LoVo (cell line): Measurements from ENCODE around the gene CSNK1G2.
"Not testable (repeated sequence)": the region's sequence is repeated elsewhere in the genome, so short reads cannot be mapped to it uniquely, and the experiment has no call there.

Source experiments
- DNase-seq: peaks from one replicate; pipeline ENCODE4 v3.0.0-alpha.2; 2016; ENCODE audit warnings: low spot score

The CSNK1G2 gene

DNA sequence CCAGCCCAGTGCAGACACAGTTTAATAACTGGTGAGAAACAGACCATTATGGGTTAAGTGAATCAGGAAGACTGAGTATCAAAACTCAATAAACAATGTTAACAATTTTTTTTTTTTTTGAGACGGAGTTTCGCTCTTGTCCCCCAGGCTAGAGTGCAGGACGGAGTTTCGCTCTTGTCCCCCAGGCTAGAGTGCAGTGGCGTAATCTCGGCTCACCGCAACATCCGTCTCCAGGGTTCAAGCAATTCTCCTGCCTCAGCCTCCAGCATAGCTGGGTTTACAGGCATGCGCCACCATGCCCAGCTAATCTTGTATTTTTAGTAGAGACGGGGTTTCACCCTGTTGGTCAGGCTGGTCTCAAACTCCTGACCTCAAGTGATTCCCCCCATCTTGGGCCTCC is 47.5 kb downstream of the CSNK1G2 start:
- DNase-seq, result not testable (repeated sequence)

- no peak for DNase-seq
Measured at GRCh38 chr19:1989513-1990229, 48.7 kb downstream of the CSNK1G2 start.

- no peak for DNase-seq
Measured at GRCh38 chr19:1990230-1991017, 49.5 kb downstream of the CSNK1G2 start.

DNA sequence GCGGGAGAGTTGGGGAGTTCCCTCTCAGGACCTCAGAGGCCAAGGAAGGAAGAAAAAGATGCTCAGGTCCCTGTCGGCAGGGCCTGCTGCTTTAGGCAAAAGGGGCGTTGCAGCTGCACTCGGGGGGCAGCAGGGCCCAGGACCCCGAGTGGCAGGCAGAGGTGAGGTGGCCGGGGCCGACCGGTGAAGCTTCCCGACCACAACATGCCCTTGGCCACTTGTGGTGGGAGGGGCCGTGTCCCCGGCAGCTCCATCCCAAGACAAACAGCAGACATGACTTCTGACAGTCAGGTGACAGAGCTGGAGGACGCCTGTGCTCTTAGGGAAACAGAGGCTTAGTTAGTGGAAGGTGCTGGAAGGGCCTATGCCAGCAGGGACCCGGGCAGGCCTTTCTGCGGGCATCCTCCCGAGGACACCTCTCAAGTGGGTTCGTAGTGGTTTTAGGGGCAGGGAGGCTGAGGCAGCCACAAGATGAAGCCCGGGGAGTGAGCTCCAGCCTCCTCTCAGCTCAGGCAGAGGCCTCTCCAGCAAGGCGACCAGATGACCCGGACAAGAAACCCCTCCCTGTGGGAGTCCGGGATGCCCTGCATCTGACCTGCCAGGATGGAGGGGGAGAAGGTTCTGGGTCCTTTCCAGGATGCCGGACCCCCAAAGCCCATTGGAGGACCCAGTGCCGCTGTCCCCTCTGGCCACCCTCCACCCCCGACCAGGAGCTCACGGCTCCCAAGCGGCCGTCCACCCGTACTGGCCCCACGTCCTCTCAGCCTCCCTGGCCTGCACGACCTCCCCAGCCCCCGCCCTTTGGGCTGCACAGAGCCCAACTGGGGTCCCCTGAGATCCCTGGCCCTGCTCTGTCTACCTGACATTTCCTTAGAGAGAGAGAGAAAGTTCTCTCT is 50.3 kb downstream of the CSNK1G2 start:
- DNase-seq, result no peak

- no peak for DNase-seq
Measured at GRCh38 chr19:1992759-1993260, 51.8 kb downstream of the CSNK1G2 start.

- DNase-seq, result no peak
Measured at GRCh38 chr19:1997353-1998233, 56.6 kb downstream of the CSNK1G2 start.

- no peak for DNase-seq
Measured at GRCh38 chr19:1998712-1999708, 58.0 kb downstream of the CSNK1G2 start.

- no peak for DNase-seq
Measured at GRCh38 chr19:1999856-2000515, 59.0 kb downstream of the CSNK1G2 start.

- DNase-seq, result no peak
Measured at GRCh38 chr19:2003874-2004273, 62.9 kb downstream of the CSNK1G2 start.

- DNase-seq, result no peak
Measured at GRCh38 chr19:2010135-2010668, 69.2 kb downstream of the CSNK1G2 start.

DNA sequence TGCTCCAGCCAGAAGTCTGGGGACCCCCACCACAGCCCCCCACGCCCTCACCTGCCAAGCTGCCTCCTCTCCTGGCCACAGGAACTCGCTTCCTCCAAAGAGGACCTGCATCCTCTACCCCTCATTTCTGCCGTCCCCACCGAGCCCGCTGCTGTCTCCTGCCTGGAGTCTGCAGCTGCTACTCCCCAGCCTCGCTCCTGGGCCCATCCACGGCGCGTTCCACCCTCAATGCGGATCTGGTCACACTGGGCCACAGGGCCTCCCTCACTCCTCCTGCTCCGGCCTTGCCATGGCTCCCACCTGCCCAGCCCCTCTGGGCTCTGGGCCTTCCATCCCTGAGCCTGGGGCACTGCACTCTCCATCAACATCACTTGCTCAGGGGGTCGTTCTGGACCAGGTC is 70.2 kb downstream of the CSNK1G2 start:
- DNase-seq, result no peak

DNA sequence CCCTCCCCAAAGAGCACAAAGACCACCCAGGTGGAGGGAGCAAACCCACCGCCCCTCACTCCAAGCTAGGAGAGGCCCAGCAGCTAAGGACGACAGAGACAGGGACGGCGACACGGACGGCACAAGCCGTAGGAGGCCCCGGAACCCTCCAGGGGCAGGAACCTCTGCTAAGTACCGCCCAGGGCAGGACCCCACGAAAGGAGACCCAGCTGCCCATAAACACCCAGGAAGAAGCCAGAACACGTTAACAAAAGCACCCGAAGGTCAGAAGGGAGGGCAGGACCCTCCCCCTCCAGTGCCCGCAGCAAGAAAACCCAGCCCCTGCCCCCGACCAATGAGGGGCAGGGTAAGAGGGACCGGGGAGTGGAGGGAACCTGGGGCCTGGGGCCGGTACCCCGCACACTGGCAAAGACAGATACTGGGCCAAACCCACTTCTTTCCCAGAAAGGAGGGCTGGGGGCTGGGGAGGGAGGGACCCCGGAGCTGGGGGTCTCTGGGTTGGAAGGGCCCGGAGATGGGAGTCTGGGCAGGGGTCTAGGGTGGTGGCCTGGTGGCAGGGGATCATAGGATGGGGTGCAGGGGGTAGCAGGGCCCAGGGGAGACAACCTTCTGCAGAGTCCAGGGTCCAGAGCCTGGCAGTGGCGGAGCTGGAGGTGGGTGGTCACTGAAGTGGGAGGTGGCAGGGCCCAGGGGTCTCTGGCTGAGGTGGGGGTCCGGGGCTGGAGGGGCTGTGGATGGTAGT is 72.1 kb downstream of the CSNK1G2 start:
- no peak for DNase-seq

- no peak for DNase-seq
Measured at GRCh38 chr19:2013683-2013961, 72.7 kb downstream of the CSNK1G2 start.

DNA sequence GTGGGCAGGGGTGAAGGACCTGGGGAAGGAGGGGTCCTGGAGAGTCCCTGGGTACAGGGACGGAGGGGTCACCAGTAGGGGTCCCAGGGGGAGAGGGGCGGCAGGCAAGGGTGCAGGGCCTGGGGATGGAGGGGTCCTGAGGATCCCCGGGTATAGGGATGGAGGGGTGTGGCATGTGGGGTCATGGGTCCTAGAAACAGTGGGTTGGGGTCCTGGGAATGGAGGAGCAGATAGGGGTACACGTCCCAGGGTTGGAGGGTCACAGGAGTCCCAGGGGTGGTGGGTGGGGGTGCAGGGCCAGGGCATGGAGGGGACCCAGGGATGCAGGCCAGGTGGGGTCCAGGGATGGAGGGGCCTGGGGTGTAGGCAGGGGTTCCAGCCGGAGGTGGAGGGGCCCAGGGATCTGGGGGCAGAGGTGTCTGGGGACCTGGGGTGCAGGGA is 73.2 kb downstream of the CSNK1G2 start:
- no peak for DNase-seq

DNA sequence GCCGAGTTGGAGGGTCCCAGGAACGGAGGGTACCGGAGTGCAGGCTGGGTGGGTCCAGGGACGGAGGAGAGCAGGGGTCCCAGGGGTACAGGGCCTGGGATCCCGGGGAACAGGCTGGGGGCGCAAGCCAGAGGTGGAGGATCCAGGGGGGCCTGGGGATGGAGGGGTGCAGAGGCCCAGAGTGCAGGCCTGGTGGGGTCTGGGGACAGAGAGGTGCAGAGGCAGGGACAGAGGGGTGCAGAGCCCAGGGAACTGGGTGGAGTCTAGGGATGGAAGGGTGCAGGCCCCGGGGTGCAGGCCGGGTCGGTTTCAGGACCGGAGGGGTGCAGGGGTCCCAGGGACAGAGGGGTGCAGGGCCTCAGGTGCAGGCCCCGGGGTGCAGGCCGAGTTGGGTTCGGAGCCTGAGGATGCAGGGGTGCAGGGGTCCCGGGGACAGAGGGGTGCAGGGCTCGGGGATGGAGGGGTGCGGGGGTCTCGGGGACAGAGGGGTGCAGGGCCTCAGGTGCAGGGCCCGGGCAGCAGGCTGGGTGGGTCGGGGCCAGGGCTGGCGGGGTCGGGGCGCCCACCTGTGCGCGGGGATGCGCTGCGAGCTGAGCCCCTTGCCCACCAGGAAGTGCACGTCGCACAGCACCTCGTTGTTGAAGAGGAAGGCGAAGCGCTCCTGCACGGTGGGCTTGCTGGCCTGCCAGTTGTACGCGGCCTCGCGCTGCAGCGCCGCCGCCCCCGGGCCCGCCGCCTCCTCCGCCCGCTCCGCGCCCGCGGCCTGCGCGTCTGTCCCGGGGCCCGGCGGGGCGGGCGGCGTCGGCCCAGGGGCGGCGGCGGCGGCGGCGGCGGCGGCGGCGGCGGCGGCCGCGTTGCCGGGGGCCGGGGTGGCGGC is 74.0 kb downstream of the CSNK1G2 start:
- no peak for DNase-seq

DNA sequence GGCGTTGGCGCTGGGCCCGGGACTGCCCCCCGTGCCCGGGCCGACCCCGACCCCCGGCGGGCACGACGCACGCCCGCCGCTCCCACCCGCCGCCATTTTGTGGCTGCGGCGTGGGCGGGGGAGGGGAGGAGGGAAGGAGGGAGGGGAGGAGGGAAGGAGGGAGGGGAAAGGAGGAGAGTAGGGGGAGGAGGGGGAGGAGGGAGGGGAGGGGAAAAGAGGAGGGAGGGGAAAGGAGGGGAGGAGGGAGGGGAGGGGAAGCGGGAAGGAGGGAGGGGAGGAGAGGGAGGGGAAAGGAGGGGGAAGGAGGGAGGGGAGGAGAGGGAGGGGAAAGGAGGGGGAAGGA is 74.6 kb downstream of the CSNK1G2 start, which contains the start of gene BTBD2:
Gene BTBD2 (minus strand): TSS at position 107 of the 343 bp plus-strand sequence. CDS start 11 bp downstream, at position 96.
- peak; percentile 66 for DNase-seq

DNA sequence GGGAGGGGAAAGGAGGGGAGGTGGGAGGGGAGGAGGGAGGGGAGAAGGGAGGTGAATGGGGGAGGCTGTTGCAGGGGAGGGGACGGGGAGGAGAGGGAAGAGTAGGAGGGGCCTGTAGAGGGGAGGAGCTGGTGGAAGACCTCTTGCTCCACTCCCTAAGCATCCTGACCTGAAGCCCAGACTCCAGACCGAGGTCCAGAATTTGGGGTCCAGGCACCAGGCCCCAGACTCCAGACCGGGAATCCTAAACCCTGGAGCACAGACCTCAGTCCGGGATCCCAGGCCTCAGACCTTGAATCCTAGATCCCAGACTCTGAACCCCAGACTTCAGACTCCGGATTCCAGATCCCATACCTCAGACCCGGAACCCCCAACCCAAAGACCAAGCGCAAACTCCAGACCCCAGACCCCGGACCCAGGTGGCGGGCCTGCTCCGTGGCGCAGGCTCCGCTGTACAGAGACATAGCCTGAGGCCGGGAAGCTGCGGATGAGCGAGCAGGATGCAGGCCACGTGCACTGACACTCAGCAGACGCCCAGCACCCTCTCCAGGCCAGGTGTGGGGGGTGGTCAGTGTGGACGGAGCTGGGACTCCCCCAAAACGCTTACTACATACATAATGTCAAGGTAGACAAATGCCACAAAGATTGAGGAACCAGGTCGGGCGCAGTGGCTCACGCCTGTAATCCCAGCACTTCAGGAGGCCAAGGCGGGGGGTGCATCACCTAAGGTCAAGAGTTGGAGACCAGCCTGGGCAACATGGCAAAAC is 75.3 kb downstream of the CSNK1G2 start:
- peak; percentile 81 for DNase-seq
